Measurements from ENCODE around the gene MAGI1. TPM values are rescaled to one million over a fixed set of nuclear protein-coding genes. Genes with fewer than 3 reads are reported as not detected.

MAGI1 gene
- total RNA-seq, 2 donors from 2014 or later: 37.5 to 51.6 TPM

GRCh38 chr3:65436580-65436979, 602.1 kb downstream of the MAGI1 start:
- peak in 1 of 4 experiments; percentile 37 for TF ChIP-seq CTCF (IDR thresholded peaks at IDR 0.05)
- TF ChIP-seq POLR2AphosphoS5 (IDR thresholded peaks at IDR 0.05): no peak
- H3K27me3 ChIP-seq (replicated peaks; ENCODE audit: insufficient read depth): no peaks in the 10 kb centered on the region
- 47% methylated on average over 1 of the region's 1 CpG for WGBS
- H3K36me3 ChIP-seq: no peaks in the 10 kb centered on the region
- H3K4me1 ChIP-seq (replicated peaks): no peaks in the 10 kb centered on the region
- DNase-seq (ENCODE audit: low spot score): no peak
- H3K27ac ChIP-seq: no peak overlapping the region
- H3K4me3 ChIP-seq: no peak overlapping the region
- intact Hi-C loops (cut with DNase I): loop anchor here (10.0 kb wide), 1 partner anchor 298 kb away; no protein-coding TSS in a partner anchor
- no peaks in the 10 kb centered on the region for H3K9me3 ChIP-seq

GRCh38 chr3:65433480-65433879, 605.2 kb downstream of the MAGI1 start:
- Histone ChIP-seq H3K4me1 (replicated peaks) (no peaks in the 10 kb centered on the region), H3K27ac (no peak overlapping the region), H3K9me3 (no peaks in the 10 kb centered on the region), H3K36me3 (no peaks in the 10 kb centered on the region), H3K27me3 (replicated peaks; ENCODE audit: insufficient read depth) (no peaks in the 10 kb centered on the region), H3K4me3 (no peak overlapping the region)
- WGBS: 89% methylated on average over 5 of the region's 5 CpGs
- DNase-seq (ENCODE audit: low spot score): no peak
- intact Hi-C loops (cut with DNase I): loop anchor here (10.0 kb wide), 1 partner anchor 301 kb away; no protein-coding TSS in a partner anchor
- no peak for TF ChIP-seq POLR2A (IDR thresholded peaks at IDR 0.05)
- no peak for TF ChIP-seq POLR2AphosphoS5 (IDR thresholded peaks at IDR 0.05)
- TF ChIP-seq CTCF (IDR thresholded peaks at IDR 0.05): no peak

- Histone ChIP-seq H3K4me1 (replicated peaks) (no peaks in the 10 kb centered on the region), H3K27me3 (replicated peaks; ENCODE audit: insufficient read depth) (no peaks in the 10 kb centered on the region), H3K36me3 (no peaks in the 10 kb centered on the region), H3K4me3 (no peak overlapping the region), H3K27ac (no peak overlapping the region), H3K9me3 (no peaks in the 10 kb centered on the region)
- intact Hi-C loops (cut with DNase I): loop anchor here (10.0 kb wide), 1 partner anchor 302 kb away; no protein-coding TSS in a partner anchor
- WGBS: 89% methylated on average over 6 of the region's 6 CpGs
- DNase-seq (ENCODE audit: low spot score): no peak
- TF ChIP-seq POLR2A (IDR thresholded peaks at IDR 0.05): no peak
- TF ChIP-seq POLR2AphosphoS5 (IDR thresholded peaks at IDR 0.05): no peak
- TF ChIP-seq CTCF (IDR thresholded peaks at IDR 0.05): no peak
Observed at GRCh38 chr3:65432388-65433003, 606.2 kb downstream of the MAGI1 start.

GRCh38 chr3:65425880-65426279, 612.8 kb downstream of the MAGI1 start:
- 74% methylated on average over 3 of the region's 3 CpGs for WGBS
- TF ChIP-seq CTCF (IDR thresholded peaks at IDR 0.05): peak in 2 of 4 experiments; percentile 26 to 27
- TF ChIP-seq POLR2AphosphoS5 (IDR thresholded peaks at IDR 0.05): no peak
- TF ChIP-seq POLR2A (IDR thresholded peaks at IDR 0.05): no peak

GRCh38 chr3:65422154-65422553, 616.6 kb downstream of the MAGI1 start:
- WGBS: 81% methylated on average over 3 of the region's 3 CpGs

More at GRCh38 chr3:65425880-65426279, 612.8 kb downstream of the MAGI1 start:
- H3K27me3 ChIP-seq (replicated peaks; ENCODE audit: insufficient read depth): no peaks in the 10 kb centered on the region
- no peak overlapping the region for H3K4me3 ChIP-seq
- no peaks in the 10 kb centered on the region for H3K9me3 ChIP-seq
- H3K27ac ChIP-seq: no peak overlapping the region
- no peaks in the 10 kb centered on the region for H3K4me1 ChIP-seq (replicated peaks)
- no peak for DNase-seq (ENCODE audit: low spot score)
- no peaks in the 10 kb centered on the region for H3K36me3 ChIP-seq
- intact Hi-C loops (cut with DNase I): no loop called here

More at GRCh38 chr3:65422154-65422553, 616.6 kb downstream of the MAGI1 start:
- Histone ChIP-seq H3K9me3 (no peaks in the 10 kb centered on the region), H3K4me3 (no peak overlapping the region), H3K27me3 (replicated peaks; ENCODE audit: insufficient read depth) (no peaks in the 10 kb centered on the region), H3K27ac (no peak overlapping the region), H3K4me1 (replicated peaks) (no peaks in the 10 kb centered on the region), H3K36me3 (no peaks in the 10 kb centered on the region)
- TF ChIP-seq POLR2A (IDR thresholded peaks at IDR 0.05): no peak
- no peak for TF ChIP-seq POLR2AphosphoS5 (IDR thresholded peaks at IDR 0.05)
- TF ChIP-seq CTCF (IDR thresholded peaks at IDR 0.05): no peak
- DNase-seq (ENCODE audit: low spot score): no peak
- intact Hi-C loops (cut with DNase I): no loop called here

Measured in prostate gland (tissue), 2 donors.